ENCODE data around the gene ASPA.

- TF ChIP-seq, protein P1, sequence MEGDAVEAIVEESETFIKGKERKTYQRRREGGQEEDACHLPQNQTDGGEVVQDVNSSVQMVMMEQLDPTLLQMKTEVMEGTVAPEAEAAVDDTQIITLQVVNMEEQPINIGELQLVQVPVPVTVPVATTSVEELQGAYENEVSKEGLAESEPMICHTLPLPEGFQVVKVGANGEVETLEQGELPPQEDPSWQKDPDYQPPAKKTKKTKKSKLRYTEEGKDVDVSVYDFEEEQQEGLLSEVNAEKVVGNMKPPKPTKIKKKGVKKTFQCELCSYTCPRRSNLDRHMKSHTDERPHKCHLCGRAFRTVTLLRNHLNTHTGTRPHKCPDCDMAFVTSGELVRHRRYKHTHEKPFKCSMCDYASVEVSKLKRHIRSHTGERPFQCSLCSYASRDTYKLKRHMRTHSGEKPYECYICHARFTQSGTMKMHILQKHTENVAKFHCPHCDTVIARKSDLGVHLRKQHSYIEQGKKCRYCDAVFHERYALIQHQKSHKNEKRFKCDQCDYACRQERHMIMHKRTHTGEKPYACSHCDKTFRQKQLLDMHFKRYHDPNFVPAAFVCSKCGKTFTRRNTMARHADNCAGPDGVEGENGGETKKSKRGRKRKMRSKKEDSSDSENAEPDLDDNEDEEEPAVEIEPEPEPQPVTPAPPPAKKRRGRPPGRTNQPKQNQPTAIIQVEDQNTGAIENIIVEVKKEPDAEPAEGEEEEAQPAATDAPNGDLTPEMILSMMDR (IDR thresholded peaks at IDR 0.05): no peak
- TF ChIP-seq POLR2A (IDR thresholded peaks at IDR 0.05): no peak
Measured at GRCh38 chr17:3485481-3486068, 9.8 kb downstream of the ASPA start.
